Measurements from ENCODE around the gene ABCA2. TPM values are rescaled to one million over a fixed set of nuclear protein-coding genes. Genes with fewer than 3 reads are reported as not detected.

Gene ABCA2
- total and polyA plus RNA-seq, 4 donors = 2.9 to 15.2 (median 12.3) TPM

- Histone ChIP-seq H3K9ac (ENCODE audit: low read depth in 1 of 2, low read length in 2 of 2) (no peak overlapping the region), H3K27me3 (ENCODE audit: control insufficient read depth in 4 of 4, insufficient read depth in 4 of 4, low read length in 3 of 4) (no peaks in the 10 kb centered on the region), H3K4me3 (ENCODE audit: low read depth in 1 of 3, low read length in 3 of 3) (no peak overlapping the region), H3K9me3 (ENCODE audit: control insufficient read depth in 4 of 4, low read length in 3 of 4) (no peaks in the 10 kb centered on the region), H3K36me3 (ENCODE audit: control insufficient read depth in 4 of 4, insufficient read depth in 3 of 4, low read depth in 1 of 4, low read length in 3 of 4) (no peaks in the 10 kb centered on the region), H3K27ac (ENCODE audit: low read depth in 1 of 2, low read length in 2 of 2) (no peak overlapping the region), H3K4me1 (ENCODE audit: control insufficient read depth in 4 of 4, insufficient read depth in 4 of 4, low read length in 3 of 4) (peaks cover 0 to 2% (median 0%) of the 10 kb centered on the region in 4 donors)
- WGBS = 82% methylated on average over 5 of the region's 5 CpGs
- TF ChIP-seq, protein P1, sequence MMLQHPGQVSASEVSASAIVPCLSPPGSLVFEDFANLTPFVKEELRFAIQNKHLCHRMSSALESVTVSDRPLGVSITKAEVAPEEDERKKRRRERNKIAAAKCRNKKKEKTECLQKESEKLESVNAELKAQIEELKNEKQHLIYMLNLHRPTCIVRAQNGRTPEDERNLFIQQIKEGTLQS (IDR thresholded peaks at IDR 0.05) = no peak
- TF ChIP-seq HNF4A (conservative IDR thresholded peaks at IDR 0.05) (no peak), TAF1 (conservative IDR thresholded peaks at IDR 0.05) (no peak), EGR1 (IDR thresholded peaks at IDR 0.05; ENCODE audit: low read depth in 2 of 2) (no peak), SP1 (IDR thresholded peaks at IDR 0.05) (no peak), CTCF (IDR thresholded peaks at IDR 0.05; ENCODE audit: low read depth, low read length, missing input control) (no peak), RXRA (IDR thresholded peaks at IDR 0.05) (no peak), HNF4G (IDR thresholded peaks at IDR 0.05) (no peak), YY1 (IDR thresholded peaks at IDR 0.05) (no peak), NR2F2 (IDR thresholded peaks at IDR 0.05) (no peak), RAD21 (IDR thresholded peaks at IDR 0.05) (no peak), FOXA1 (IDR thresholded peaks at IDR 0.05) (no peak), GABPA (IDR thresholded peaks at IDR 0.05 in 1 of 2, conservative IDR thresholded peaks at IDR 0.05 in 1 of 2) (no peak), JUND (IDR thresholded peaks at IDR 0.05) (no peak)
- TF ChIP-seq, protein P2, sequence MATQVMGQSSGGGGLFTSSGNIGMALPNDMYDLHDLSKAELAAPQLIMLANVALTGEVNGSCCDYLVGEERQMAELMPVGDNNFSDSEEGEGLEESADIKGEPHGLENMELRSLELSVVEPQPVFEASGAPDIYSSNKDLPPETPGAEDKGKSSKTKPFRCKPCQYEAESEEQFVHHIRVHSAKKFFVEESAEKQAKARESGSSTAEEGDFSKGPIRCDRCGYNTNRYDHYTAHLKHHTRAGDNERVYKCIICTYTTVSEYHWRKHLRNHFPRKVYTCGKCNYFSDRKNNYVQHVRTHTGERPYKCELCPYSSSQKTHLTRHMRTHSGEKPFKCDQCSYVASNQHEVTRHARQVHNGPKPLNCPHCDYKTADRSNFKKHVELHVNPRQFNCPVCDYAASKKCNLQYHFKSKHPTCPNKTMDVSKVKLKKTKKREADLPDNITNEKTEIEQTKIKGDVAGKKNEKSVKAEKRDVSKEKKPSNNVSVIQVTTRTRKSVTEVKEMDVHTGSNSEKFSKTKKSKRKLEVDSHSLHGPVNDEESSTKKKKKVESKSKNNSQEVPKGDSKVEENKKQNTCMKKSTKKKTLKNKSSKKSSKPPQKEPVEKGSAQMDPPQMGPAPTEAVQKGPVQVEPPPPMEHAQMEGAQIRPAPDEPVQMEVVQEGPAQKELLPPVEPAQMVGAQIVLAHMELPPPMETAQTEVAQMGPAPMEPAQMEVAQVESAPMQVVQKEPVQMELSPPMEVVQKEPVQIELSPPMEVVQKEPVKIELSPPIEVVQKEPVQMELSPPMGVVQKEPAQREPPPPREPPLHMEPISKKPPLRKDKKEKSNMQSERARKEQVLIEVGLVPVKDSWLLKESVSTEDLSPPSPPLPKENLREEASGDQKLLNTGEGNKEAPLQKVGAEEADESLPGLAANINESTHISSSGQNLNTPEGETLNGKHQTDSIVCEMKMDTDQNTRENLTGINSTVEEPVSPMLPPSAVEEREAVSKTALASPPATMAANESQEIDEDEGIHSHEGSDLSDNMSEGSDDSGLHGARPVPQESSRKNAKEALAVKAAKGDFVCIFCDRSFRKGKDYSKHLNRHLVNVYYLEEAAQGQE (IDR thresholded peaks at IDR 0.05) = no peak
- DNase-seq (ENCODE audit: low spot score) = no peak
Observed at GRCh38 chr9:136969774-136970173, 58.3 kb downstream of the ABCA2 start.

- H3K9ac ChIP-seq (ENCODE audit: low read depth in 1 of 2, low read length in 2 of 2) = no peak overlapping the region
- no peak overlapping the region for H3K27ac ChIP-seq (ENCODE audit: low read depth in 1 of 2, low read length in 2 of 2)
- WGBS = 87% methylated on average over 17 of the region's 17 CpGs
- H3K9me3 ChIP-seq (ENCODE audit: control insufficient read depth in 4 of 4, low read length in 3 of 4) = no peaks in the 10 kb centered on the region
- H3K27me3 ChIP-seq (ENCODE audit: control insufficient read depth in 4 of 4, insufficient read depth in 4 of 4, low read length in 3 of 4) = no peaks in the 10 kb centered on the region
- no peak overlapping the region for H3K4me3 ChIP-seq (ENCODE audit: low read depth in 1 of 3, low read length in 3 of 3)
- H3K4me1 ChIP-seq (ENCODE audit: control insufficient read depth in 4 of 4, insufficient read depth in 4 of 4, low read length in 3 of 4) = peaks cover 0 to 2% (median 0%) of the 10 kb centered on the region in 4 donors
- DNase-seq (ENCODE audit: low spot score) = no peak
- no peaks in the 10 kb centered on the region for H3K36me3 ChIP-seq (ENCODE audit: control insufficient read depth in 4 of 4, insufficient read depth in 3 of 4, low read depth in 1 of 4, low read length in 3 of 4)
- TF ChIP-seq NR2F2 (IDR thresholded peaks at IDR 0.05) (no peak), YY1 (IDR thresholded peaks at IDR 0.05) (no peak), FOXA2 (IDR thresholded peaks at IDR 0.05) (no peak), JUND (IDR thresholded peaks at IDR 0.05) (no peak), SP1 (IDR thresholded peaks at IDR 0.05) (no peak), RAD21 (IDR thresholded peaks at IDR 0.05) (no peak), HNF4A (conservative IDR thresholded peaks at IDR 0.05) (no peak), CTCF (IDR thresholded peaks at IDR 0.05; ENCODE audit: low read depth, low read length, missing input control) (no peak)
Observed at GRCh38 chr9:136969150-136969549, 58.9 kb downstream of the ABCA2 start.

Data from liver (tissue), 9 donors.